ENCODE results near the gene COX20. TPM values are rescaled to one million over a fixed set of nuclear protein-coding genes. Genes with fewer than 3 reads are reported as not detected.

The COX20 gene
- total and polyA plus RNA-seq, 2 donors (not counting 3 experiments of a cell fraction or from before 2014, with no cell fraction given) = 17.1 to 30.2 TPM

- FAIRE-seq (no peak), DNase-seq (ENCODE audit: low read depth, low spot score) (no peak)
- H3K9ac ChIP-seq (replicated peaks; ENCODE audit: extremely low read depth, insufficient read depth, low read length) = no peak overlapping the region
- no peaks in the 10 kb centered on the region for H3K9me1 ChIP-seq (replicated peaks; ENCODE audit: control insufficient read depth, extremely low read depth, insufficient read depth, low read length)
- peaks cover 19 to 44% of the 10 kb centered on the region in 2 experiments for H3K36me3 ChIP-seq (ENCODE audit: control insufficient read depth in 2 of 2, extremely low read depth in 1 of 2, insufficient read depth in 2 of 2, low read length in 2 of 2)
- POLR2A ChIA-PET = interaction anchor here (1.1 kb wide), 1 partner anchor 10 kb away, joined by 3 read pairs; no protein-coding TSS in a partner anchor
- no peak overlapping the region for H3K27ac ChIP-seq (ENCODE audit: insufficient read depth, low read depth, low read length)
- no peak overlapping the region for H2AFZ ChIP-seq (ENCODE audit: low read depth, low read length)
- intact Hi-C loops (cut with micrococcal nuclease) (no loop called here), dilution Hi-C loops (cut with MboI; ENCODE audit: extremely low pct_ligation_motif_present, low sequenced_read_pairs) (no loop called here)
- no peaks in the 10 kb centered on the region for H3K9me3 ChIP-seq (replicated peaks; ENCODE audit: control insufficient read depth, insufficient read depth, low read length)
- CTCF ChIA-PET = interaction anchor here (3.1 to 4.8 kb wide), 2 partner anchors 12 to 193 kb away, joined by 15 to 30 read pairs; no protein-coding TSS in a partner anchor
- no peaks in the 10 kb centered on the region for H3K4me1 ChIP-seq (ENCODE audit: control insufficient read depth, extremely low read depth, insufficient read depth, low read length)
- H3K79me2 ChIP-seq (ENCODE audit: control insufficient read depth, insufficient read depth, low read length) = peaks cover 42% of the 10 kb centered on the region
- H4K20me1 ChIP-seq (replicated peaks; ENCODE audit: control insufficient read depth, extremely low read depth, insufficient read depth, low read length) = peaks cover 3% of the 10 kb centered on the region
- no peak overlapping the region for H3K4me2 ChIP-seq (ENCODE audit: insufficient read depth, low read length)
- TF ChIP-seq EZH2 (IDR thresholded peaks at IDR 0.05; ENCODE audit: borderline replicate concordance, low read depth, low read length, severe bottlenecking) (no peak), FOS (IDR thresholded peaks at IDR 0.05; ENCODE audit: borderline replicate concordance, insufficient read depth, low read length) (no peak), POLR2AphosphoS5 (IDR thresholded peaks at IDR 0.05; ENCODE audit: insufficient read depth, low read depth, low read length) (no peak), CTCF (IDR thresholded peaks at IDR 0.05; ENCODE audit: extremely low read depth in 1 of 2, insufficient read depth in 1 of 2, low read depth in 1 of 2, low read length in 2 of 2) (no peak), POLR2A (IDR thresholded peaks at IDR 0.05; ENCODE audit: low read depth, low read length) (no peak), MYC (IDR thresholded peaks at IDR 0.05; ENCODE audit: low read depth, low read length) (no peak), GATA2 (IDR thresholded peaks at IDR 0.05; ENCODE audit: insufficient read depth, insufficient read length, low read depth, low read length) (no peak), JUN (IDR thresholded peaks at IDR 0.05; ENCODE audit: borderline replicate concordance, insufficient read depth, insufficient read length, low read depth) (no peak)
- TF ChIP-seq, protein P1, sequence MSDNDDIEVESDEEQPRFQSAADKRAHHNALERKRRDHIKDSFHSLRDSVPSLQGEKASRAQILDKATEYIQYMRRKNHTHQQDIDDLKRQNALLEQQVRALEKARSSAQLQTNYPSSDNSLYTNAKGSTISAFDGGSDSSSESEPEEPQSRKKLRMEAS (IDR thresholded peaks at IDR 0.05; ENCODE audit: insufficient read depth, insufficient read length) = no peak
- no peak overlapping the region for H3K4me3 ChIP-seq (replicated peaks in 1 of 3; ENCODE audit: insufficient read depth in 1 of 3, low read depth in 1 of 3, low read length in 3 of 3)
- no TSS peak for BruUV-seq (replicated peaks)
- H3K27me3 ChIP-seq (ENCODE audit: control insufficient read depth in 2 of 2, insufficient read depth in 2 of 2, low read length in 2 of 2) = no peaks in the 10 kb centered on the region
Observed at GRCh38 chr1:244849189-244849866, 13.9 kb downstream of the COX20 start.
